Measurements from ENCODE around the gene CCDC112.

CCDC112 gene

GRCh38 chr5:115271295-115272050 lies 25.0 kb downstream of the CCDC112 start:
- no peaks in the 10 kb centered on the region for H3K9me3 ChIP-seq (ENCODE audit: severe bottlenecking)
- H3K4me3 ChIP-seq (ENCODE audit: severe bottlenecking) = no peak overlapping the region
- H3K4me1 ChIP-seq (ENCODE audit: insufficient read depth, poor library complexity, severe bottlenecking) = no peaks in the 10 kb centered on the region
- H3K36me3 ChIP-seq (ENCODE audit: low read depth) = peaks cover 20% of the 10 kb centered on the region; the same call in 1 of the 2 replicates
- H3K27ac ChIP-seq (ENCODE audit: poor library complexity, severe bottlenecking) = no peak overlapping the region
- no peak for TF ChIP-seq CTCF (IDR thresholded peaks at IDR 0.05; ENCODE audit: poor library complexity, severe bottlenecking)
- ATAC-seq (ENCODE audit: low read depth) (no peak), DNase-seq (ENCODE audit: low spot score) (no peak)
- no peaks in the 10 kb centered on the region for H3K27me3 ChIP-seq (ENCODE audit: insufficient read depth, poor library complexity, severe bottlenecking)

GRCh38 chr5:115267617-115268016 lies 28.8 kb downstream of the CCDC112 start:
- Histone ChIP-seq H3K27ac (ENCODE audit: poor library complexity, severe bottlenecking) (peak overlapping the region; percentile 10), H3K27me3 (ENCODE audit: insufficient read depth, poor library complexity, severe bottlenecking) (no peaks in the 10 kb centered on the region), H3K9me3 (ENCODE audit: severe bottlenecking) (no peaks in the 10 kb centered on the region), H3K4me3 (ENCODE audit: severe bottlenecking) (no peak overlapping the region), H3K4me1 (ENCODE audit: insufficient read depth, poor library complexity, severe bottlenecking) (no peaks in the 10 kb centered on the region), H3K36me3 (ENCODE audit: low read depth) (peaks cover 13% of the 10 kb centered on the region; the same call in 1 of the 2 replicates)
- DNase-seq (ENCODE audit: low spot score) (no peak), ATAC-seq (ENCODE audit: low read depth) (peak; percentile 78)
- TF ChIP-seq CTCF (IDR thresholded peaks at IDR 0.05; ENCODE audit: poor library complexity, severe bottlenecking) = no peak

- H3K36me3 ChIP-seq (ENCODE audit: low read depth) = peaks cover 12% of the 10 kb centered on the region; the same call in 1 of the 2 replicates
- peak; percentile 71 for DNase-seq (ENCODE audit: low spot score)
- TF ChIP-seq CTCF (IDR thresholded peaks at IDR 0.05; ENCODE audit: poor library complexity, severe bottlenecking) = no peak
- H3K27ac ChIP-seq (ENCODE audit: poor library complexity, severe bottlenecking) = no peak overlapping the region
- peaks cover 14% of the 10 kb centered on the region for H3K4me1 ChIP-seq (ENCODE audit: insufficient read depth, poor library complexity, severe bottlenecking)
- H3K4me3 ChIP-seq (ENCODE audit: severe bottlenecking) = no peak overlapping the region
- ATAC-seq (ENCODE audit: low read depth) = no peak
- H3K9me3 ChIP-seq (ENCODE audit: severe bottlenecking) = no peaks in the 10 kb centered on the region
- H3K27me3 ChIP-seq (ENCODE audit: insufficient read depth, poor library complexity, severe bottlenecking) = no peaks in the 10 kb centered on the region
Observed at GRCh38 chr5:115265220-115265619, 31.2 kb downstream of the CCDC112 start.

- H3K36me3 ChIP-seq (ENCODE audit: low read depth) = peaks cover 8% of the 10 kb centered on the region; the same call in 1 of the 2 replicates
- DNase-seq (ENCODE audit: low spot score) (no peak), ATAC-seq (ENCODE audit: low read depth) (no peak)
- peaks cover 14% of the 10 kb centered on the region for H3K4me1 ChIP-seq (ENCODE audit: insufficient read depth, poor library complexity, severe bottlenecking)
- H3K4me3 ChIP-seq (ENCODE audit: severe bottlenecking) = no peak overlapping the region
- no peak overlapping the region for H3K27ac ChIP-seq (ENCODE audit: poor library complexity, severe bottlenecking)
- no peaks in the 10 kb centered on the region for H3K9me3 ChIP-seq (ENCODE audit: severe bottlenecking)
- H3K27me3 ChIP-seq (ENCODE audit: insufficient read depth, poor library complexity, severe bottlenecking) = no peaks in the 10 kb centered on the region
- TF ChIP-seq CTCF (IDR thresholded peaks at IDR 0.05; ENCODE audit: poor library complexity, severe bottlenecking) = no peak
Observed at GRCh38 chr5:115264786-115265185, 31.7 kb downstream of the CCDC112 start.

- H3K4me1 ChIP-seq (ENCODE audit: insufficient read depth, poor library complexity, severe bottlenecking) = peaks cover 14% of the 10 kb centered on the region
- DNase-seq (ENCODE audit: low spot score) (no peak), ATAC-seq (ENCODE audit: low read depth) (no peak)
- peak overlapping the region; percentile 74 for H3K27ac ChIP-seq (ENCODE audit: poor library complexity, severe bottlenecking)
- no peaks in the 10 kb centered on the region for H3K27me3 ChIP-seq (ENCODE audit: insufficient read depth, poor library complexity, severe bottlenecking)
- no peak for TF ChIP-seq CTCF (IDR thresholded peaks at IDR 0.05; ENCODE audit: poor library complexity, severe bottlenecking)
- H3K9me3 ChIP-seq (ENCODE audit: severe bottlenecking) = no peaks in the 10 kb centered on the region
- peak overlapping the region; percentile 65 for H3K4me3 ChIP-seq (ENCODE audit: severe bottlenecking)
- H3K36me3 ChIP-seq (ENCODE audit: low read depth) = 0 out of 2 replicates have a peak, but pooled peaks cover under 1% of the 10 kb centered on the region
Observed at GRCh38 chr5:115263078-115263380, 33.4 kb downstream of the CCDC112 start.

Measured in RWPE2 (cell line).